ENCODE data around the gene ASMTL. TPM values are rescaled to one million over a fixed set of nuclear protein-coding genes. Genes with fewer than 3 reads are reported as not detected.

The ASMTL gene
- total RNA-seq, 1 donor from 2014 or later = 19.1 TPM

- peaks cover 42% of the 10 kb centered on the region for H3K4me1 ChIP-seq
- H3K4me3 ChIP-seq = no peak overlapping the region
- TF ChIP-seq CTCF (IDR thresholded peaks at IDR 0.05) = no peak
- peaks cover 67% of the 10 kb centered on the region for H3K36me3 ChIP-seq
- ATAC-seq = no peak
- no peaks in the 10 kb centered on the region for H3K27me3 ChIP-seq (ENCODE audit: low read depth)
- no peak overlapping the region for H3K27ac ChIP-seq
- intact Hi-C loops (cut with DNase I) = no loop called here
- DNase-seq = peak; percentile 46
- H3K9me3 ChIP-seq = no peaks in the 10 kb centered on the region
Measured at GRCh38 chrX:1389181-1389992, 63.3 kb downstream of the ASMTL start.

GRCh38 chrX:1388651-1389050 lies 64.1 kb downstream of the ASMTL start:
- Histone ChIP-seq H3K27ac (no peak overlapping the region), H3K27me3 (ENCODE audit: low read depth) (no peaks in the 10 kb centered on the region), H3K36me3 (peaks cover 73% of the 10 kb centered on the region), H3K4me3 (no peak overlapping the region), H3K9me3 (no peaks in the 10 kb centered on the region), H3K4me1 (peaks cover 37% of the 10 kb centered on the region)
- DNase-seq (peak; percentile 34), ATAC-seq (no peak)
- intact Hi-C loops (cut with DNase I) = no loop called here
- no peak for TF ChIP-seq CTCF (IDR thresholded peaks at IDR 0.05)

GRCh38 chrX:1387141-1387776 lies 65.5 kb downstream of the ASMTL start:
- intact Hi-C loops (cut with DNase I) = no loop called here
- ATAC-seq = no peak
- Histone ChIP-seq H3K9me3 (no peaks in the 10 kb centered on the region), H3K27ac (no peak overlapping the region), H3K4me1 (peaks cover 32% of the 10 kb centered on the region), H3K4me3 (no peak overlapping the region), H3K36me3 (peaks cover 82% of the 10 kb centered on the region), H3K27me3 (ENCODE audit: low read depth) (no peaks in the 10 kb centered on the region)
- no peak for TF ChIP-seq CTCF (IDR thresholded peaks at IDR 0.05)
- DNase-seq = peak; percentile 44

- TF ChIP-seq CTCF (IDR thresholded peaks at IDR 0.05) = no peak
- no peaks in the 10 kb centered on the region for H3K9me3 ChIP-seq
- intact Hi-C loops (cut with DNase I) = no loop called here
- peaks cover 89% of the 10 kb centered on the region for H3K36me3 ChIP-seq
- peaks cover 32% of the 10 kb centered on the region for H3K4me1 ChIP-seq
- no peaks in the 10 kb centered on the region for H3K27me3 ChIP-seq (ENCODE audit: low read depth)
- ATAC-seq = no peak
- H3K4me3 ChIP-seq = no peak overlapping the region
- DNase-seq = peak; percentile 39
- no peak overlapping the region for H3K27ac ChIP-seq
Measured at GRCh38 chrX:1386338-1387127, 66.2 kb downstream of the ASMTL start.
